A549 treated with AZD2906 at 1 μM for 4 hours (cell line): ENCODE measurements around the gene EZH1. TPM values are rescaled to one million over a fixed set of nuclear protein-coding genes. Genes with fewer than 3 reads are reported as not detected.

Experiments used
- total RNA-seq: library from RNA; stranded (reverse); fragments of 200-300 nt; extraction: Qiagen RNA extraction; gene quantifications from 5 replicates; pipeline ENCODE4 v1.2.3, GENCODE V29; 2022

EZH1 gene
- total RNA-seq: 8.9 to 13.0 TPM (median 11.9 TPM) in 5 replicates

GRCh38 chr17:42744806-42745617 lies at the start of gene EZH1:
Gene EZH1, minus strand, starts transcription at chr17:42745040. Its CDS starts 16,099 bp downstream, at chr17:42728941.

GRCh38 chr17:42779936-42780850 lies 35.4 kb upstream of the EZH1 start, which contains the start of gene WNK4:
Gene WNK4, plus strand, starts transcription at chr17:42780610. Its CDS starts 89 bp downstream, at chr17:42780699.

GRCh38 chr17:42773290-42774035 lies 28.6 kb upstream of the EZH1 start, which contains the start of gene VPS25:
Gene VPS25, plus strand, starts transcription at chr17:42773449. Its CDS starts 27 bp downstream, at chr17:42773476.

GRCh38 chr17:42760652-42761581 lies 16.1 kb upstream of the EZH1 start, which contains the start of gene RAMP2:
Gene RAMP2, plus strand, starts transcription at chr17:42761227. Its CDS starts 35 bp downstream, at chr17:42761262.

GRCh38 chr17:42681976-42682721 lies 62.7 kb downstream of the EZH1 start, which contains the start of gene CNTNAP1:
Gene CNTNAP1, plus strand, starts transcription at chr17:42682531. Its CDS starts 299 bp downstream, at chr17:42682830.

GRCh38 chr17:42676424-42677011 lies 68.3 kb downstream of the EZH1 start, which contains the start of gene PLEKHH3:
Gene PLEKHH3, minus strand, starts transcription at chr17:42676994. Its CDS starts 431 bp downstream, at chr17:42676563.

GRCh38 chr17:42659079-42659931 lies 85.5 kb downstream of the EZH1 start, which contains the start of gene TUBG2:
Gene TUBG2, plus strand, starts transcription at chr17:42659284. Its CDS starts 220 bp downstream, at chr17:42659504.

Other genes with a start within 250 kb of the EZH1 start
- gene NAGLU, start 208.8 kb downstream of the EZH1 start, total RNA-seq: 34.3 to 48.3 TPM (median 46.9 TPM) in 5 replicates
- gene HSD17B1, start 192.1 kb downstream of the EZH1 start, total RNA-seq: 0.95 to 1.8 TPM (median 1.5 TPM) in 5 replicates
- 103 to 126 TPM (median 118 TPM) in 5 replicates for gene COASY, start 182.9 kb downstream of the EZH1 start, total RNA-seq
- gene MLX, start 177.9 kb downstream of the EZH1 start, total RNA-seq: 58.2 to 62.5 TPM (median 61.8 TPM) in 5 replicates
- gene PSMC3IP, start 167.3 kb downstream of the EZH1 start, total RNA-seq: 30.0 to 33.0 TPM (median 31.6 TPM) in 5 replicates
- gene RETREG3, start 135.7 kb downstream of the EZH1 start, total RNA-seq: 23.5 to 29.0 TPM (median 26.5 TPM) in 5 replicates
- gene TUBG1, start 135.4 kb downstream of the EZH1 start, total RNA-seq: 134 to 147 TPM (median 139 TPM) in 5 replicates
- gene TUBG2, start 85.8 kb downstream of the EZH1 start, total RNA-seq: 15.2 to 22.9 TPM (median 20.9 TPM) in 5 replicates
- gene PLEKHH3, start 68.0 kb downstream of the EZH1 start, total RNA-seq: 9.6 to 17.7 TPM (median 16.1 TPM) in 5 replicates
- gene CCR10, start 63.2 kb downstream of the EZH1 start, total RNA-seq: 0.25 to 0.35 TPM (median 0.29 TPM) in 5 replicates
- gene CNTNAP1, start 62.5 kb downstream of the EZH1 start, total RNA-seq: 4.5 to 5.6 TPM (median 5.0 TPM) in 5 replicates
- gene RAMP2, start 16.2 kb upstream of the EZH1 start, total RNA-seq: 0.51 to 1.3 TPM (median 1.2 TPM) in 5 replicates
- gene VPS25, start 28.4 kb upstream of the EZH1 start, total RNA-seq: 123 to 126 TPM (median 124 TPM) in 5 replicates
- gene WNK4, start 35.6 kb upstream of the EZH1 start, total RNA-seq: 0.91 to 1.6 TPM (median 1.2 TPM) in 5 replicates
- 112 to 138 TPM (median 133 TPM) in 5 replicates for gene COA3, start 53.7 kb upstream of the EZH1 start, total RNA-seq
- gene CNTD1, start 53.8 kb upstream of the EZH1 start, total RNA-seq: 0.03 to 0.06 TPM (median 0.04 TPM) in 4 of 5 replicates, not detected in the other
- 78.1 to 101 TPM (median 79.7 TPM) in 5 replicates for gene BECN1, start 79.2 kb upstream of the EZH1 start, total RNA-seq
- 220 to 295 TPM (median 223 TPM) in 5 replicates for gene PSME3, start 88.4 kb upstream of the EZH1 start, total RNA-seq
- 1.7 to 2.7 TPM (median 1.8 TPM) in 5 replicates for gene AOC2, start 99.5 kb upstream of the EZH1 start, total RNA-seq
- gene AOC3, start 106.2 kb upstream of the EZH1 start, total RNA-seq: 1.0 to 1.6 TPM (median 1.3 TPM) in 5 replicates
- gene G6PC1, start 155.8 kb upstream of the EZH1 start, total RNA-seq: 0.02 to 0.04 TPM (median 0.03 TPM) in 3 of 5 replicates, not detected in the others
- 52.3 to 58.2 TPM (median 56.4 TPM) in 5 replicates for gene AARSD1, start 219.4 kb upstream of the EZH1 start, total RNA-seq
- gene PTGES3L, start 235.0 kb upstream of the EZH1 start, total RNA-seq: 0.63 to 1.3 TPM (median 0.87 TPM) in 5 replicates
- 19.0 to 20.1 TPM (median 19.6 TPM) in 5 replicates for gene RUNDC1, start 235.5 kb upstream of the EZH1 start, total RNA-seq